Measurements from ENCODE around the gene CLEC4F.
"Not testable (repeated sequence)": the region's sequence is repeated elsewhere in the genome, so short reads cannot be mapped to it uniquely, and the experiment has no call there.

The CLEC4F gene

DNA sequence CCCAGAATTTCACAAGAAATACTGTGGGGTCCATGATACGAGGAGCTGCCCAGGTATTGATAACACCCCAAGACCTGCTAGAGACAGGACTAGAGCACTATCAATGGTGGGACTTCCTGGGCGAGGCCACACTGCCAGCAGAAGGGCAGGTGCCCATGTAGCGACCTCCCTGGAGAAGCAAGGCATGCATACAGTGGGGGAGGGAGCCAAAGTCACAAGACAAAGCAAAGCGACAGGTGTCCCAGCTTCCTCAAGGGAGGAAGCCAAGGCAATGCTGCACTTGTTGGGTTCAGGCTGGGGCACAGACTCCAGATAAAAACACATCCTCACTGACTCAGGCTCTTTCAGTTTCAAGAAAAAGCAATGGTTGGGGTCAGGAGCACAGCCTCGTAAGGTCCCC lies 7.7 kb upstream of the CLEC4F start:
- in situ Hi-C loops (cut with MboI; ENCODE audit: low sequenced_read_pairs), result no loop called here

- in situ Hi-C loops (cut with MboI; ENCODE audit: low sequenced_read_pairs), result no loop called here
Measured at GRCh38 chr2:70827388-70827787, 7.0 kb upstream of the CLEC4F start.

DNA sequence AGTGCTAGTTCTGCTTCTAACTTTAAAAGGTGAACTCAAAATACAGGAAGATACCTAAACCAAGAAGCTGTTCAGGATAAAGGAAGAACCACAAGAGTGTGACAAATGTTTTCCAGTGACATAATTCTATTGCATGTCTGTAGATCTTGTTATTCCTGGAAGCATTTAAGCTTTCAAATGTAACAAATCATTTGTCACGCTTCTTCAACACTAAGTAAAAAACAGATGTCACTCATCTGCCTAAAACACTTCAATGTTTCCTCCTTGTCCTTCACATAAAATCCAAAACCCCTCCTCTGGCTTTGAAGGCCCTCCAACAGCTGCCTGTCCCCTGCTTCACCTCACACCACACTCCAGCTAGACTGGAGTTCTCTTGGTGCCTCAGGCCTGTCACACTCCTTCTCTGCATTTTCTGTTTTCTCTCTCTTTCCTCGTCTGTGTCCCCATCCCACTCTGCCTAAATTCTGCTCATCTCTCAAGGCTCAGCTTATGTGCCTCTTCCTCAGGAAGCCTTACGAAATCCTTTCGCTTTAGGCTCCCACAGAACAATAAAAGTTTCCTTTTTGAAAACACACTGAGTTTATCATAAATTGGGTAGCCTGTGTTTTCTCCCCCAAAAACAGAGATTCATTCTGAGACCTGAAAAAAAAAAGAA lies 6.4 kb upstream of the CLEC4F start:
- in situ Hi-C loops (cut with MboI; ENCODE audit: low sequenced_read_pairs), result no loop called here

GRCh38 chr2:70823249-70823648 lies 2.9 kb upstream of the CLEC4F start:
- in situ Hi-C loops (cut with MboI; ENCODE audit: low sequenced_read_pairs), result no loop called here

DNA sequence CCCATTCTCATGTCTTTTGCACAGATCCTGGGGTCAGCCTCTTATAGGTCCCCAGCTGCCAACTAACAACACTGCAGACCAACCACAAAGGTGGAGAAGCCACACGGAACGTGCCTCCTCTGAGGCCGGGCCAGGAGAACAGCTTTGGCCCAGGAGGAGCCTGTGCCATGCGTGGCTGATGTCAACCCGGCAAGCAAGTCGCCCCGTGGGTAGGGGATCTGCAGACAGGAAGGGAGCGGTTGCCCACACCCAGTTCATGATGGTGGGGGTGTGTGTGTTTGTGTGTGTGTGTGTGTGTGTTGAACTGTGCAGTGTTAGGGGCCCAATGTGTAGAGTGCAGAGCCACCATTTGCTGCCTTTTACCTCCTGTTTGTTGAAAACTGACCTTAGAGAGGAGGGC lies 2.4 kb upstream of the CLEC4F start:
- in situ Hi-C loops (cut with MboI; ENCODE audit: low sequenced_read_pairs), result no loop called here

GRCh38 chr2:70817284-70817954 lies 3.0 kb downstream of the CLEC4F start:
- in situ Hi-C loops (cut with MboI; ENCODE audit: low sequenced_read_pairs), result no loop called here

DNA sequence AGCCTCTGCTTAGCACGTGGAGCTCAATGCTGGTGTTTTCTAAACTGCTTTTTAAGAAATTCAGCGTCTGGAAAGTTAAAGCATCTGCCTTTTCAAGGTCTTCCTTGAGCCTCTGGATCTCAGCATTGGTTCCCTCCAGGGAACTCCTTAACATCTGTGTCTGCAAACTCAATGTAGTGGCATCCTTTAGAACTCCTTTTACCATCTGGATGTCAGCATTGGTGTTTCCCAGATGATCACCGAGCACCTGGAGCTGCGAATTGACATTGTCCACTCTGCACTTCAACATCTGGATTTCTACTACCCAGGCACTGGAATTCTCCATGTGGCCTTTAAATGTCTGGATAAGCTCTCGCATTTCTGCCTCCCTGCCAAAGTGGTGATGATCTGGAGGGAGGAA lies 3.7 kb downstream of the CLEC4F start:
- in situ Hi-C loops (cut with MboI; ENCODE audit: low sequenced_read_pairs), result no loop called here

DNA sequence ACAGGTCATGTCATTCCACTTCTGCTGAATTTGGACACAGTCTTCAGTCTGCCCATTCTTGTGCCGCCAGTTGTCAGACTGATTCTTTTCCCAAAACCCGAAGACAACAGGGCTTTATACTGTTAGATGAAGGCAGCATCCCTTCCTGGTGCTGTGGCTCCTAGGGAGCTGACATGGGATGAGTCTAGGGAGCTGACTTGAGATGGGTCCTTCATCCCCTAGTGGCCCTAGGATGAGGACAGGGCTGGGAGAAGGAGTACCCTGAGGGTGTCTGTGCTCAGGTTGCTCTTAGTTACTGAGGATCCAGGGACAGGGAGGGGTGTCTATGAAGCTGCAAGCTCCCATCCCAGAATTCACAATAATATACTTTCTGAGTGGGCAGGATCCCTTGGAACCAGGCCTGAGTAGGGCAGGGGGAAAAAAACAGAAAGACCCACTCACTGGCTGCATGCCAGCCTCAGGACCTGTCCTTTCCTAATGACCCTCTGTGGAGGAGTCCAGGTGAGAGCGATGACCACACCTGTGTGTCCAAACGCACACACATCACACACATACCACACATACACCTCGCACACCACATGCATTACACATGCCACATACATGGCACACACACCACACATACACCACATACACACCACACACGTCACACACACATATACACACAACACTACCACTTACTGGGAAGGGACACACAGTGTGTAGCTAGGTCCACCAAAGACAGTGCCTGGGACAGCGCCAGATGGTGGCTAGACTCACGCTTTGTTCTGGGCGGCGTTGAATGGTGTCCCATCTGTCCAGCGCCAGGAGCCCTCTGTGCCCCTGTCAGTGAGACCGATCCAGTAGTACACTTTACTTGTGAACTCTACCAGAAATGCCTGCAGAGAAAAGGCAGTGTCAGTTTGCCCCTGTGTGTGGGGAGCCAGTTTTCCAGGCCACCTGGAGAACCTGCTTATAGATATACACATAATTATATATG lies 11.1 kb downstream of the CLEC4F start:
- in situ Hi-C loops (cut with MboI; ENCODE audit: low sequenced_read_pairs), result no loop called here

DNA sequence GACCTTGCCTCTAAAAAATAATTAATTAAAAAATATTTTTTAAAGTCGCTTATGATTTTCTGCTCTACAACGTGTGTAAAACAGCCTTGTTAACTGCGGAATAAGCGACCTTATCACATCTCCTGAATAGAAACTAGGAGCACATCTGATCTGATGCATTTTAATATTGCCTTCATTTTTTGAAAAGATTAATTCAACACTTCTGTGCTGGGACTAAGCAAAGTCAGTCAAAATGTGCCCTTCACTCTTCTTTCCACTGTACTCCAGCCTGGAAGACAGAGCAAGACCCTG lies 12.6 kb downstream of the CLEC4F start:
- in situ Hi-C loops (cut with MboI; ENCODE audit: low sequenced_read_pairs), result no loop called here

GRCh38 chr2:70807102-70807827 lies 13.1 kb downstream of the CLEC4F start:
- in situ Hi-C loops (cut with MboI; ENCODE audit: low sequenced_read_pairs), result no loop called here

- in situ Hi-C loops (cut with MboI; ENCODE audit: low sequenced_read_pairs), result no loop called here
Measured at GRCh38 chr2:70806620-70807019, 13.8 kb downstream of the CLEC4F start.

GRCh38 chr2:70806013-70806412 lies 14.4 kb downstream of the CLEC4F start:
- in situ Hi-C loops (cut with MboI; ENCODE audit: low sequenced_read_pairs), result no loop called here

GRCh38 chr2:70801607-70802263 lies 18.7 kb downstream of the CLEC4F start:
- in situ Hi-C loops (cut with MboI; ENCODE audit: low sequenced_read_pairs), result no loop called here

DNA sequence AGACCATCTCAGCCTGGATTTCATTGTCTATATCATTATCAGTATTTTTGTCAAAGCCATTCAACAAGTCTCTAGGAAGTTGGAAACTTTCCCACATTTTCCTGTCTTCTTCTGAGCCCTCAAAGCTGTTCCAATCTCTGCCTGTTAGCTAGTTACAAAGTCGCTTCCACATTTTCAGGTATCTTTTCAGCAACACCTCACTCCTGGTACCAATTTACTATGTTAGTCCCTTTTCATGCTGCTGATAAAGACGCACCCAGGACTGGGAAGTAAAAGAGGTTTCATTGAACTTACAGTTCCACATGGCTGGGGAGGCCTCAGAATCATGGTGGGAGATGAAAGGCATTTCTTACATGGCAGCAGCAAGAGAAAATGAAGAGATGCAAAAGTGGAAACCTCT lies 20.7 kb downstream of the CLEC4F start:
- in situ Hi-C loops (cut with MboI; ENCODE audit: low sequenced_read_pairs), result no loop called here

- in situ Hi-C loops (cut with MboI; ENCODE audit: low sequenced_read_pairs), result not testable (repeated sequence)
Measured at GRCh38 chr2:70797996-70798395, 22.4 kb downstream of the CLEC4F start.

DNA sequence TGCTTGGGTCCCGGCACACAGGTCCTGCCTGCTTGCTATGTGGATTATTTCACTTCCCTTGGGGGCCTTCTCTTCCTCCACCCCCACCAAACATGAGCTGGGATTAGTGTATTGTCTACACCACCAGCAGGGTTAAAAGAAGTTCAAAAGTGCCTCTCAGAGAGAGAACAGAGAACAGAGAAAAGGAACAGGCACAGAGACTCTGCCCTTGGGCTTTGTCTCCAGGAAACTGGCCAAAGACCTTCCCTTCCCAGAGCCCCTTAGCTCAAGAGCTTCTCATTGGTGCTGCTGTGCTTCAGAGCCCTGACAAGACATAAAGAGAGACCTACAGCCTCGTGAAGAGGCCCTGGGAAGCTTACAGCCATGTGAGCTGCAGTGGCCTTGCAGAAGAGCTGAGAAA lies 22.9 kb downstream of the CLEC4F start:
- in situ Hi-C loops (cut with MboI; ENCODE audit: low sequenced_read_pairs), result no loop called here

DNA sequence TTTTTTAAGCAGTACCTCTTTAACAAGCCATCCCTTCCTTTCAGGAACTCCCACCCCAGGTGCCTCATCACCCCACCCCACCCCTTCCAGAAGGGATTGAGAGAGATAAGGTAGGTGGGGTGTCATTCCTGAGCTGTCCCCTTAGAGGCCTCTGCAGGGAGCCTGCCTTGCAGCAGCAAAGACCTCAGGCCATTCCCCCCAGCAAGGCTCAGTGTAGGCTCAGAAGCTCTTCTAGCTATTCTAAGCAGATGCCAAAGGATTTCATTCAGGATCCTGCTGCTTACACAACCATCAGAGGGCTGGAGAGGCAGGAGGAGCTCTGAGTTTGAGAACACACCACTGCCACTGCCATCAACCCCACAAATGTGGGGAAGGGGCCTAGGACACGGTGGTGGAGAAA lies 24.1 kb downstream of the CLEC4F start:
- in situ Hi-C loops (cut with MboI; ENCODE audit: low sequenced_read_pairs), result no loop called here

DNA sequence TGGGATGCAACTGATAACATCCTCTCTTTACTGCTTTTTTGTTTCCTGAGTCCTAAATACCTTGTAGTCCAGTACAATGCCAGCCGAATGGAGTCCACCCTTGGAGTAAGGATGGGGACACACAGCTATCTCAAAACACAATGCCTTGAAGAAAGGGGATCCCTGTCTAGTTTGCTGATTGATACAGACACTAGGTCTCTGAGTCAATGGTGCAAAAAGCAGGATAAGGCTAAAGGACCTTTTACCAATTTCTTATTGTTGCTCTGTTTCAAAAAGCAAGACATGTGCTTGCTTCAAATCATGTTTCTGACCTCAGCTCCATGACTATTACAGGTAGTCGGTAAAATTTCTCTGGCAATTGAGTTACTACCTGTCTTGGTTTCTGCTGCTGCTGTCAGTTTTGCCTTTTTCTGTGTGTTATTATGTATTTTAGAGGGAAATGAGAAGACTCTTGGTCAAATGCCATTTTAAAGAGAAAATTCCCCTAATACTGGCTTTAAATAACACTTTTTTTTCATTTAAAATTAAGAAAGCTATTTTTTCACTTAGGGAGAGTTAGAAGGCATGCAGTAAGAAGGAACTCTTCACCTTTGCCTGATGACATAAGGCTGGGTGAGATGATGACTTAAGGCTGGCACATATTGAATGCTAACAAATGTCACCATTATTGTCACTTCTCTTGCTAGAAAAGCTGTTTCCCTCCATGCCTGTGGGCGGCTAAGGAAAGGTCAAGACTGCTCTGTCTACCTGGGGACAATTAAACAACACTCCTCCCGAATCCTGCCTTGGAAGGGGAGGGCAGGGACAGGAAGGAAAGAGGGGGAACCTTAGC lies 25.0 kb downstream of the CLEC4F start:
- in situ Hi-C loops (cut with MboI; ENCODE audit: low sequenced_read_pairs), result no loop called here

- in situ Hi-C loops (cut with MboI; ENCODE audit: low sequenced_read_pairs), result no loop called here
Measured at GRCh38 chr2:70793450-70793849, 26.9 kb downstream of the CLEC4F start.

All from hTERT RPE-1 (cell line).